ENCODE results near the gene SETD6. TPM values are rescaled to one million over a fixed set of nuclear protein-coding genes. Genes with fewer than 3 reads are reported as not detected.
"Not testable (repeated sequence)": the region's sequence is repeated elsewhere in the genome, so short reads cannot be mapped to it uniquely, and the experiment has no call there.

Gene SETD6
- total RNA-seq, 1 donor from 2014 or later: 15.0 TPM

GRCh38 chr16:58537124-58537906 lies 22.0 kb downstream of the SETD6 start:
- DNase-seq (ENCODE audit: low read depth): no peak

GRCh38 chr16:58541711-58542110 lies 26.4 kb downstream of the SETD6 start:
- no peak for DNase-seq (ENCODE audit: low read depth)

GRCh38 chr16:58542291-58542690 lies 27.0 kb downstream of the SETD6 start:
- DNase-seq (ENCODE audit: low read depth): peak; percentile 32

- DNase-seq (ENCODE audit: low read depth): no peak
These were observed 28.4 kb downstream of the SETD6 start for GRCh38 chr16:58543685-58544084.

GRCh38 chr16:58548378-58548777 lies 33.1 kb downstream of the SETD6 start:
- peak; percentile 32 for DNase-seq (ENCODE audit: low read depth)

- DNase-seq (ENCODE audit: low read depth): peak; percentile 56
These were observed 36.2 kb downstream of the SETD6 start for GRCh38 chr16:58551496-58551895.

GRCh38 chr16:58556678-58557077 lies 41.4 kb downstream of the SETD6 start:
- no peak for DNase-seq (ENCODE audit: low read depth)

- DNase-seq (ENCODE audit: low read depth): peak; percentile 21
These were observed 47.9 kb downstream of the SETD6 start for GRCh38 chr16:58563235-58563634.

GRCh38 chr16:58563775-58564174 lies 48.5 kb downstream of the SETD6 start:
- DNase-seq (ENCODE audit: low read depth): no peak

GRCh38 chr16:58565697-58566096 lies 50.4 kb downstream of the SETD6 start:
- DNase-seq (ENCODE audit: low read depth): not testable (repeated sequence)

Other genes starting within 250 kb of the SETD6 start
- not detected in 2 replicates for gene PRSS54, start 220.5 kb upstream of the SETD6 start, total RNA-seq
- 3.6 and 5.9 TPM in 2 replicates for gene GINS3, start 123.0 kb upstream of the SETD6 start, total RNA-seq
- 45.2 and 45.3 TPM in 2 replicates for gene NDRG4, start 15.4 kb upstream of the SETD6 start, total RNA-seq
- 73.7 and 79.2 TPM in 2 replicates for gene CNOT1, start 114.3 kb downstream of the SETD6 start, total RNA-seq
- gene SLC38A7, start 169.3 kb downstream of the SETD6 start, total RNA-seq: 19.5 and 20.3 TPM in 2 replicates
- 45.9 and 49.0 TPM in 2 replicates for gene GOT2, start 218.8 kb downstream of the SETD6 start, total RNA-seq

Data from myocyte (in vitro differentiated cells).